NCI-H2227 (cell line): ENCODE measurements around the gene LSM14B.
A peak's percentile ranks its signal among the peaks of the same experiment; 100 is the strongest.

Experiments
- DNase-seq: peaks from one replicate; lab custom pipeline; 2025; ENCODE audit not compliant: unreplicated experiment; lab: John Stamatoyannopoulos, UW

Gene LSM14B

GRCh38 chr20:62131560-62132320 lies 9.5 kb downstream of the LSM14B start:
- no peak for DNase-seq

- no peak for DNase-seq
Observed at GRCh38 chr20:62132421-62132820, 10.1 kb downstream of the LSM14B start.

GRCh38 chr20:62133051-62133845 lies 11.0 kb downstream of the LSM14B start:
- DNase-seq = no peak

DNA sequence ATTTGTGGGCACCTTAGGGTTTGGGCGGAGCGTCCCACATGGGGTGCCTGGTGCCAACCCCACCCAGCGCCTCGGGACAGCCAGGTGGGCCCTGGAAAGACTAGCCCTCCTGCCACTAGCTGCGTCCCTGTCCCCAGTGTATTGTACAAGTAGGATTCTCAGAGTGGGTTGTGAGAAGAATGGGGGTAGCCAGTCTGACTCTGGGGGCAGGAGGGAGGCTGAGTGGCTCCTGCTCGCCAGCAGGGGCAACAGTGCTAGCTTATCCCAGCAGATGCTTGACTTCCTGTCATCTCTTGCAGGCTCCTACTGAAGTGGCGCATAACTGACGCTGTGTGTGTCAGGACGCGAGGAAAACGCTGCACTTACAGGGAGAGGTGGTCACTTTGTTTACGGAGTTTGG lies 11.6 kb downstream of the LSM14B start:
- no peak for DNase-seq

- no peak for DNase-seq
Observed at GRCh38 chr20:62134735-62135231, 12.5 kb downstream of the LSM14B start.

DNA sequence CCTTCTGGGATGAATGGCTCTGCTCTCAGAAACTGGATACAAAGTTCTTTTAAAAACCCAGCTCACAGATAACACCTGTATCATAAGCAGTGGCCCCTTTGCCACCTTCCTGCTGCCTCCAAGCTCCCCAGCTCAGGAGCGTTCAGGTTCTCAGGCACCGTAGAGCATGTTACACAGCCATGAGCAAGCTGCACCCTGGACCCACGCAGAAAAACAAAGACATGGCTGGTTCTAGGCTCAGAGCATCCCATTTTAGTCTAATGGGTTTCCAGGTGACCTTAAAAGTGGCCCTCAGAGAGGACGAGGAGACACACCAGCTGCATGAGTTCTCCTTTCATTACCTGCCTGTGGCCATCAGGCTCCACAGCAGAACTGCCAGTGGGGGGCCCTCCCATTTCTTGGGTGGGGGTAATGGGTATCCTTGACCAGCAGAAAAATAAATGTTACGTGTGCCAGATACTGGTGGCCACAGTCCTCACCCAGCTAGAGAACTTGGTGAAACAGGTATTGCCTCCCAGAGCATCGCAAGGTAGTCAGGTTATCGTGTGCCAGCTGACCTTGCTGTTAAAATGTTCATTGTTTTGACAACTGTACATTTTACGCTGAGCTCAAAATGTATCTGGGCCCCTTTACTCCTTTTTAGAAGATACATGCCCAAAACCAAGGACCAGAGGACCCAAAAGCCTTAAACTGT lies 13.4 kb downstream of the LSM14B start:
- no peak for DNase-seq

DNA sequence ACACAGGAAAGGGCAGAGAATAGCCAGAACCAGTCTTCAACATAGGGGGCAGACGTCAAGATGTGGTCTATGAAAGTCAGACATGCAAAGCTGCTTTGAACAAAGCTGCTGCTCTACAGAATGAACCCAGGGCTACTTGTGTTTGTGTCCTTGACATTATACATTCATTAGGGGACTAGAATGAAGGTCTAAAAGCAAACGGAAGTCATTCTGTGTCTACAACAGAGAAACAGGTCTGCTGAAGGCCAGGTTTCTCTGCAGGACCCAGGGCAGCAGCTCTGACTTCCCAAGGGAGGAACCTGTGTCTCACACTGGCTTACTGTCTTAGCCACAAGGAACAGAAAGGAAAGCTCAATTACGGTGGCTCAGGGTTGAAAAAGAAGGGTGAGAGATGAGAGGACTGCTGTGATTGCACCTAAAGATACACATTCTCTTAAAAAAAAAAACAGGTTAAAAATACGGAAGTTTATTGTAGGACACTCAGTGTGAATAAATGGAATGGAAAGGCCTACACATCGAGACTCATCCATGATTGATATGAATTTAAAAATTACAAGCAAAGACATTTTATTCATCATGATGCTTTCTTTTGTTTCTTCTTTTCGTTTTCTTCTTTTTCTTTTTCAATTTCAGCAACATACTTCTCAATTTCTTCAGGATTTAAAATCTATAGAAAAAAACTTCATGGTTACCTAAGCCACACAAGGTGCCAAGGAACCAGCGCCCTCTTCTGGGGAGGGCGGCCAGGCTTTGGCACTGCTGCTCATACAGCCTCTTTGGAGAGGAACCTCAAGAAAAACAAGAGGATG lies 14.2 kb downstream of the LSM14B start:
- DNase-seq = peak; percentile 77

GRCh38 chr20:62137092-62137384 lies 14.8 kb downstream of the LSM14B start:
- DNase-seq = no peak

GRCh38 chr20:62137478-62138203 lies 15.4 kb downstream of the LSM14B start:
- no peak for DNase-seq

GRCh38 chr20:62138204-62138543 lies 15.9 kb downstream of the LSM14B start:
- no peak for DNase-seq

- no peak for DNase-seq
Observed at GRCh38 chr20:62138912-62139311, 16.6 kb downstream of the LSM14B start.

DNA sequence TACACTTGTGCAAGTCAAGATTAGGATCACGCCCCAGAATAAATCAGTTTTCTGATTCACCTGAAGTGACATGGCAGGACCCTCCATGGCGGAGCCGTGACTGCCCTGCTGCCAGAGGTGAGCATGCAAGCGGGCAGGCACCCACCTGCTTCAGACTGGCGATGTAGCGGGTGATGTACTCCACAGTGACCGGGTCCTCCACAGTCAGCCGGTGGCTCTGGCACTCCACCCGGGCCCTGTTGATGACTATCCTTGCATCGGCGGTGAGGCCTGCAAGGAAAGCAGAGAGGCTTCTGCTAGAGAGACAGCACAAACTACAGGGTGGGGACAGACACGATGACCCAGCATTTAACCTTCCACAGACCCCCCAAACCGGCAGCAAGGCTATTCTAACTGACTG lies 17.4 kb downstream of the LSM14B start:
- DNase-seq = no peak

DNA sequence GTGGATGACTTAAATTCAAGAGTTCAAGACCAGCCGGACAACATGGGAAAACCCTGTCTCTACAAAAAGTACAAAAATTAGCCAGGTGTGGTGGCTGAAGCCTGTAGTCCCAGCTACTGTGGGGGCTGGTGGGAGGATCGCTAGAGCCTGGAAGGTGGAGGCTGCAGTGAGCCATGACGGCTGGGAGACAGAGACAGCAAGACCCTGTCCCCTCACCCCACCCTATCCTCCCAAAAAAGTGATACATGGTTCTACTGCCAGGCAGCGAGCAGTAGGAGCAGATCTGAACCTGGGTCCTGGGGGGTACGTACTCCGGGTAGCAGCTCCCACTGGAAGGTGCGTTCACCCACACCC lies 18.7 kb downstream of the LSM14B start:
- DNase-seq = no peak

DNA sequence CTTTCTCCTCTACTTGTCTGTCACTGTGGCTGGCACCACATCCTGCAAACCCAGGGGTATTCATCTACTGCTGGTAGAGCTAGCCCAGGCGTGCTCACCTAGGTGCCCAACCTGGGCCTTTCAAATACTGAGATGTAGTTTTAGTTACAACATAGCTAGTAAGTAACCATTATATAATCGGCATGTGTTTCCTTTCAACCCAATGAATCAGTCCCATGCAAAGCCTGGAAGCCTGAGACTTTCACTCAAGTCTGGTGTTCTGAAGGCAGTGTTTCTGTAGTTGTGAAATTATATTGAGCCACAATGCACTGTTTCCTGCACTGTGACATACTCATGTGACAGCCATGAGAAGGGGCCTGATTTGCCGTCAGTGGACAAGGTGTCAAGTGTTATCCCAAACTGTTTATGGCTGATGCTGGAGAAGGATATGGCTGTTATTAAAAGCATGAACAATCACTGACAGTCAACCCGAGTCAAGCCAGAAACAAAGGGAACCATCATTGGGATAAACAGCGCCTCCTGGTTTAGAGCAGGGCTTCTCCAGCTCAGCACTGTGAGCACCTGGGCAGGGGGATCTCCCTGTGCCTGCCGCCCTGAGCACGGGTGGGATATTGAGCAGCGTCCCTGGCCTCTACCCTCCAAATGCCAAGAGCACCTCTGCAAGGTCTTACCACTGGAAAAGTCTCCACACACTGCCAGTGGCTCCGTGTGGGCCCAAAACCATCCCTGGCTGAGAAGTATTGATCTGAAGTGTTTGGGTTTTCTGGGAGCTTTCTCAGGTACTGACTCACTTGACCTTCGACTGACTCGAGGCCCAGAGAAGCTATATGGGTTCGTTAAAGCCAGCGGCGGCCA lies 19.3 kb downstream of the LSM14B start:
- DNase-seq = peak; percentile 33

GRCh38 chr20:62142252-62143080 lies 20.2 kb downstream of the LSM14B start:
- peak; percentile 57 for DNase-seq

GRCh38 chr20:62143081-62143956 lies 21.0 kb downstream of the LSM14B start, which contains the start of the genes PSMA7 and SS18L1:
Gene PSMA7, minus strand, starts transcription at chr20:62143394. Its CDS starts 91 bp downstream, at chr20:62143303.
Gene SS18L1, plus strand, starts transcription at chr20:62143769. Its CDS starts 52 bp downstream, at chr20:62143821.
- DNase-seq = peak; percentile 95
